Progenitor cell of endocrine pancreas (in vitro differentiated cells): ENCODE data around the gene PPP6R1. TPM values are rescaled to one million over a fixed set of nuclear protein-coding genes. Genes with fewer than 3 reads are reported as not detected.

Experiments
- DNase-seq: peaks from one replicate; pipeline ENCODE4 v3.0.0; 2021; ENCODE audit warnings: low spot score; ENCODE audit not compliant: unreplicated experiment
- H3K27ac Mint-ChIP-seq: 2 replicates; pipeline ENCODE4 v1.8.0; 2021; ENCODE audit warnings: mild to moderate bottlenecking, moderate library complexity, mixed read lengths
- H3K27me3 Mint-ChIP-seq: 2 replicates; pipeline ENCODE4 v1.8.0; 2021; ENCODE audit warnings: mixed read lengths
- H3K36me3 Mint-ChIP-seq: 2 replicates; pipeline ENCODE4 v1.8.0; 2022; ENCODE audit warnings: mixed read lengths; ENCODE audit not compliant: insufficient read depth
- H3K4me1 Mint-ChIP-seq: 2 replicates; pipeline ENCODE4 v1.8.0; 2021; ENCODE audit warnings: low read depth, mixed read lengths
- H3K4me3 Mint-ChIP-seq: 2 replicates; pipeline ENCODE4 v1.8.0; 2021; ENCODE audit warnings: low read depth, mild to moderate bottlenecking, moderate library complexity, mixed read lengths
- H3K9me3 Mint-ChIP-seq: 2 replicates; pipeline ENCODE4 v1.8.0; 2021; ENCODE audit warnings: low read depth, mixed read lengths
- total RNA-seq: library from RNA; stranded (reverse); gene quantifications from 2 replicates; pipeline ENCODE4 v1.2.1, GENCODE V29; 2021
- TF ChIP-seq, protein P1 (sequence below): fragments of 200-600 bp; sonication (generic); IDR thresholded peaks from one replicate; pipeline ENCODE4 v1.5.0; 2021; ENCODE audit warnings: antibody characterized with exemption, mild to moderate bottlenecking; ENCODE audit not compliant: unreplicated experiment

PPP6R1 gene
- total RNA-seq, 1 donor from 2014 or later: 72.3 TPM

DNA sequence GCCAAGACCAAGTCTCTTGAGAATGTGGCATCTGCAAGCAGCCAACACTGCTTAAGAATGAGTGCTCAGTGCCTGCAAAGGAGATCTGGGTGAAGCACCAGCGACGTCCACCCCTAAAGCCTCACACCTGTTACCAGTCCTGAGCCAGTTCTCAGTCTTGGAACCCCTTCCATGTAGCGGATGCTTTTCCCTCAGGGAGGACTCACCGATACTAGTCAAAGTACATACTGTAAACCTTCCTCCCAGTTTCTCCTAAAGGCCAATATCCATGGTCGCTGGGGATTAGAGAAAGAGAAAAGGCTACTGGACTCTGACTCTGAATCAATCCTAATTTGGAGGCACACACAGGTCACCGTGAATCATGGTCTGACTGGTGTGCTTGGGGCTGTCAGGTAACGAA lies 45.3 kb downstream of the PPP6R1 start:
- no peaks in the 10 kb centered on the region for H3K36me3 Mint-ChIP-seq
- no peak overlapping the region for H3K27ac Mint-ChIP-seq
- no peak overlapping the region for H3K4me3 Mint-ChIP-seq
- peaks cover 12% of the 10 kb centered on the region for H3K9me3 Mint-ChIP-seq
- no peak for DNase-seq
- H3K4me1 Mint-ChIP-seq: peaks cover 10% of the 10 kb centered on the region
- H3K27me3 Mint-ChIP-seq: peaks cover 23% of the 10 kb centered on the region
- TF ChIP-seq, protein P1, sequence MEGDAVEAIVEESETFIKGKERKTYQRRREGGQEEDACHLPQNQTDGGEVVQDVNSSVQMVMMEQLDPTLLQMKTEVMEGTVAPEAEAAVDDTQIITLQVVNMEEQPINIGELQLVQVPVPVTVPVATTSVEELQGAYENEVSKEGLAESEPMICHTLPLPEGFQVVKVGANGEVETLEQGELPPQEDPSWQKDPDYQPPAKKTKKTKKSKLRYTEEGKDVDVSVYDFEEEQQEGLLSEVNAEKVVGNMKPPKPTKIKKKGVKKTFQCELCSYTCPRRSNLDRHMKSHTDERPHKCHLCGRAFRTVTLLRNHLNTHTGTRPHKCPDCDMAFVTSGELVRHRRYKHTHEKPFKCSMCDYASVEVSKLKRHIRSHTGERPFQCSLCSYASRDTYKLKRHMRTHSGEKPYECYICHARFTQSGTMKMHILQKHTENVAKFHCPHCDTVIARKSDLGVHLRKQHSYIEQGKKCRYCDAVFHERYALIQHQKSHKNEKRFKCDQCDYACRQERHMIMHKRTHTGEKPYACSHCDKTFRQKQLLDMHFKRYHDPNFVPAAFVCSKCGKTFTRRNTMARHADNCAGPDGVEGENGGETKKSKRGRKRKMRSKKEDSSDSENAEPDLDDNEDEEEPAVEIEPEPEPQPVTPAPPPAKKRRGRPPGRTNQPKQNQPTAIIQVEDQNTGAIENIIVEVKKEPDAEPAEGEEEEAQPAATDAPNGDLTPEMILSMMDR: no peak

DNA sequence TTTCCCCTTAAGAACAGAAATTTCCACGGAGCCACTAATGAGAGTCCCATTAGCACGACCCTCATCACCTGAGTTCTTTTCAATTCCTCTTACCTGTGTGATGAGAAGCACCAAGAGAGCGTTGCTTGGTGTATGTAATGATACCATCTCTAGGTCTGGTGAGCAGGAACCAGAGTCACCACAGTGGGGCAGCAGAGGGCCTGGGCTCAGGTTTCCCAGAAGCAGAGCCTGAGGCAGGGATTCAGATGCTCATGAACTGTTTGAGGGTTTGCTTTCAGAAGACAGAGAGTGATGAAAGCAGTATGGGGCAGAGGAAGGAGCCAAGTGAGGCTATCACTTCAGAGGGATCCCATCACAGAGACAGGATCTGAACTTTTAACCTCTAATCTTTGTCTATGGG lies 46.4 kb downstream of the PPP6R1 start:
- peaks cover 23% of the 10 kb centered on the region for H3K27me3 Mint-ChIP-seq
- DNase-seq: no peak
- H3K4me1 Mint-ChIP-seq: peaks cover 10% of the 10 kb centered on the region
- no peak overlapping the region for H3K4me3 Mint-ChIP-seq
- peaks cover 12% of the 10 kb centered on the region for H3K9me3 Mint-ChIP-seq
- TF ChIP-seq, protein P1: peak; percentile 32
- H3K27ac Mint-ChIP-seq: no peak overlapping the region
- no peaks in the 10 kb centered on the region for H3K36me3 Mint-ChIP-seq

DNA sequence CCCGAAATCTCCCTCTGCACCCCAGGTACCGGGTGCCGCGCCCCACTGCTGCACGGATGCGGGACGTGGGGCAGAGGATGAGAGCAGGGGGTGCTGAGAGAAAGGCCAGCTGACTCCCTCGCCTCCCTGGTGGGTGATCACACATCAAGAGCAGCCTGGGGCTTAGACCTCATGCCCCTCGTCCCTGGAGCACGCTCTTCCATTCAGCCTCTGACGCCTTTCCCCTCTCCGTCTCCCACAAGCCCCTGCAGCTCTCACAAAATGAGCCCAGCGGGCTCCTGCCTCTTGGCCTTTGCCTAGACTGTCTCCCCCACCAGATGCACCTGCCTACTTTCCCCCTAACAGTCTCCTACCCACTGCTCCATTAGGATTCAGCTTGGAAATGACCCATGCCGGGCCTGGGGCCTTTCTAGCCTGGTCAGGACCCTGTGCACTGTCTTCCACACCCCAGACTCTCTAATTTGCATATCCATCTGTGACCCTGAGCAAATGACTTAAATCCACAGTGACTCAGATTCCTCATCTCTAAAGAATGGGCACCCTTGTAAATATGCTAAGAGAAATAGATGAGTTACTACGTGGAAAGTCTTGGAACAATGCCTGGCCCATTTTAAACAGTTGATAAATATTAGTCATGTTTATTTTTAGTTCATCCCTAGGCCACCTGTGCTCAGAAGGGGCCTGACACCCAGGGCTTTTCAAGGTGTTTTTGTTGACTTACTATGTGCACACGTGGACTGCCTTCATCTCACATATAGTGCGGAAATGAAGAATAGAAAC lies 48.9 kb downstream of the PPP6R1 start:
- H3K27ac Mint-ChIP-seq: peak overlapping the region; percentile 42
- peaks cover 4% of the 10 kb centered on the region for H3K9me3 Mint-ChIP-seq
- H3K27me3 Mint-ChIP-seq: peaks cover 18% of the 10 kb centered on the region

DNA sequence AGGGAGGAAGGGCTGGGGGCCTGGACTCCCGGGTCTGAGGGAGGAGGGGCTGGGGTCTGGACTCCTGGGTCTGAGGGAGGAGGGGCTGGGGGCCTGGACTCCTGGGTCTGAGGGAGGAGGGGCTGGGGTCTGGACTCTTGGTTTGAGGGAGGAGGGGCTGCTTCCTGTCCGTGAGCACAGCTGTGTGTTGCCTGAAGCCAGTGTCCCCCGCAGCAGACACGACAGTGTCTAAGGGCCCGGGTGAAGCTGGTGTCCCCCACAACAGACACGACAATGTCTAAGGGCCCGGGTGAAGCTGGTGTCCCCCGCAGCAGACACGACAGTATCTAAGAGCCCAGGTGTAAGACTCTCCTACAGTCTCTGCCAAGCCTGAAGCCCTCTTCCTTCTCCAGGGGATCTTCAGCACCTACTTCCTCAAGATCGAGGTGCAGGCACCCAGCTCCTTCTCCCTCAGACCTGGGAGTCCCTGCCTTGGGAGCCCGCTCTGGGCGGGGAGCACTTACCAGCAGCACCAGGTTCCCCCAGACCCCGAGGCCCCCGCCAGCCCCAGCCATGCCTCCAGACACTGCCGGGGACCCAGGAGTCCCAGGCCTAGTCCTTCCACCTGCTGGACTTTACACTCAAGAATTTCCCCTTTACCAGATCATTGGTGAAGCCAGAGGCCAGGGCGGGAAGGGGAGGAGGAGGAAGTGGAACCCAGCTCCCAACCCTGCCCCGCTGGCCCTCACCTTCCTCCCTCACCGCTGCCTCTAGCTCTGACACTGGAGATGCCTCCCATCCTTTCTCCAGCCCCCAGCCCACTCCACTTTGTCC lies 49.7 kb downstream of the PPP6R1 start, which contains the start of gene PTPRH:
Gene PTPRH (minus strand): TSS at position 622 of the 813 bp plus-strand sequence. CDS start 68 bp downstream, at position 554.
- Mint-ChIP-seq H3K27me3 (peaks cover 24% of the 10 kb centered on the region), H3K9me3 (peaks cover 4% of the 10 kb centered on the region), H3K4me3 (no peak within 1 kb of the TSS), H3K4me1 (peaks cover 7% of the 10 kb centered on the region), H3K27ac (peak within 1 kb of the TSS; percentile 42), H3K36me3 (no peaks in the 10 kb centered on the region)
- TF ChIP-seq, protein P1: no peak
- no peak for DNase-seq

More for the DNA sequence above, 48.9 kb downstream of the PPP6R1 start:
- TF ChIP-seq, protein P1: no peak
- H3K4me3 Mint-ChIP-seq: no peak overlapping the region
- DNase-seq: no peak
- H3K4me1 Mint-ChIP-seq: peaks cover 7% of the 10 kb centered on the region
- H3K36me3 Mint-ChIP-seq: no peaks in the 10 kb centered on the region

DNA sequence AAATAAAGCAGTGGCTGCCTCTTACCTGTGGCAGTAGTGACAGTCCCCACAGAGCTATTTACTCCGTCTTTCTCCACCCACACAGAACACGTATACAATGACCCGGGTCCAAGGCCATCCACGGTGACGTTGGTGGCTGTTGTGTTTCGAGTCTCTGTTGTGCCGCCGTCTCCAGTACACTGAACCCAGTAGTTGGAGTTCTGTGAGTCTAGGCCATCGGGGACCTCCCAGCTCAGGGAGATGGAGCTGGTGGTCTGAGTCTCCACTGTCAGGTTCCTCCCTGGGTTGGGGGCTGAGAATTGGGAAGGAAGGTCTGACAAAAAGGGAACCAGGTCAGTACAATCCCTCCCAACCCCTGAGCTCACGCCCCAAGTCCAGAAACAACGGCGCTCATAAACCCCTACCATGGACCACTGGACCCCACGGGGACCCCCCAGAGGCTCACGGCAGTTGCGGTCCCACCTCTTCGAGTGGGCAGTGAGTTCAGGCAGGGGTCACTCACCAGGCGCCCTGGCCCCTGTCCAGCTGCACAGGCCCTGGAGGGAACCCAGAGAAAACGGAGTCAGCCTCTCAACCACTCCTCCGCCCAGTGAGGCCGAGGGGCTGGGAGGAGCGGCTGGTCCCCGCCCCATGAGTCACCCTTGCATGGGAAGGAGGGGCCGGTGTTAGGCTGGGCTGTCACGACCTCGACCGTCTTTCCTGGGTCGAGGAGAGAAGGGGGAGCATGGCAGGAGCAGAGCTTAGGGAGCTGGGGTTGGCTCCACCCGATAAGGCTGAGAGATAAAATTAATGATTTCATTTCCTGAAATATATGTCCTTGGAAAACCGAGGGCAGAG lies 51.9 kb downstream of the PPP6R1 start:
- H3K36me3 Mint-ChIP-seq: no peaks in the 10 kb centered on the region
- DNase-seq: peak; percentile 31
- peak overlapping the region; percentile 89 for H3K27ac Mint-ChIP-seq
- TF ChIP-seq, protein P1: no peak
- peaks cover 33% of the 10 kb centered on the region for H3K27me3 Mint-ChIP-seq
- H3K4me1 Mint-ChIP-seq: peaks cover 7% of the 10 kb centered on the region
- no peaks in the 10 kb centered on the region for H3K9me3 Mint-ChIP-seq
- peak overlapping the region; percentile 57 for H3K4me3 Mint-ChIP-seq
